Endothelial cell of umbilical vein (primary cell): ENCODE measurements around the gene CHI3L2. TPM values are rescaled to one million over a fixed set of nuclear protein-coding genes. Genes with fewer than 3 reads are reported as not detected.

Experiments
- BruUV-seq: library from RNA; stranded (reverse); fragments of 400-500 nt; replicated peaks from 2 replicates; lab custom pipeline; 2021; lab: Mats Ljungman, UMichigan
- CTCF ChIA-PET: fragments of 300-600, 350-600 bp; sonication (Branson Sonifier 250); formaldehyde crosslinking; loops from one replicate; lab custom pipeline; 2021; ENCODE audit warnings: antibody characterized with exemption, inconsistent platforms; lab: Charles Lee
- POLR2A ChIA-PET: fragments of 300-600, 350-600 bp; sonication (Branson Sonifier 250); formaldehyde crosslinking; loops from one replicate; lab custom pipeline; 2021; ENCODE audit warnings: antibody characterized with exemption, inconsistent platforms; lab: Charles Lee
- DNase-seq: peaks from one replicate; pipeline ENCODE4 v3.0.0-alpha.2; 2011; ENCODE audit warnings: low read depth, low spot score
- FAIRE-seq: peaks from 2 replicates; lab custom pipeline; 2011; peaks lifted over from hg19 to GRCh38; lab: Jason Lieb, UNC
- H2AFZ ChIP-seq: 2 replicates; pipeline ENCODE4 v1.6.0; 2012; ENCODE audit warnings: low read depth, low read length, control low read depth, inconsistent platforms
- H3K27ac ChIP-seq: 2 replicates; pipeline ENCODE4 v1.5.1; 2011; ENCODE audit warnings: low read depth, mild to moderate bottlenecking, control low read depth, low read length, moderate library complexity; ENCODE audit not compliant: insufficient read depth
- H3K27me3 ChIP-seq, 2 experiments: 2 replicates each; pipeline versions ENCODE4 v1.6.0 to v1.6.1; 2011; ENCODE audit warnings: low read length in 2 of 2, mixed read lengths in 1 of 2; ENCODE audit not compliant: control insufficient read depth in 2 of 2, insufficient read depth in 2 of 2
- H3K36me3 ChIP-seq, 2 experiments: 2 replicates in 1 of 2; 3 replicates in 1 of 2; pipeline ENCODE4 v1.5.1; 2011; ENCODE audit warnings: low read length in 2 of 2, mild to moderate bottlenecking in 1 of 2, moderate library complexity in 1 of 2; ENCODE audit not compliant: control insufficient read depth in 2 of 2, insufficient read depth in 2 of 2; ENCODE audit errors: extremely low read depth in 1 of 2
- H3K4me1 ChIP-seq: 3 replicates; pipeline ENCODE4 v1.5.1; 2011; ENCODE audit warnings: mild to moderate bottlenecking, low read length; ENCODE audit not compliant: control insufficient read depth, insufficient read depth; ENCODE audit errors: extremely low read depth
- H3K4me2 ChIP-seq: 2 replicates; pipeline ENCODE4 v1.6.1; 2011; ENCODE audit warnings: low read length, control low read depth, mixed read lengths; ENCODE audit not compliant: insufficient read depth
- H3K4me3 ChIP-seq, 3 experiments: fragments of 200-600 bp in 1 of 3; sonication (generic), shearing (Covaris generic) in 1 of 3; replicated peaks in 1 of 3; 2 replicates each; pipeline ENCODE4 v1.5.1; 2011 to 2016; ENCODE audit warnings: control low read depth in 3 of 3, low read length in 3 of 3, mild to moderate bottlenecking in 2 of 3, inconsistent platforms in 1 of 3, low read depth in 1 of 3, moderate library complexity in 1 of 3; ENCODE audit not compliant: insufficient read depth in 1 of 3
- H3K79me2 ChIP-seq: 2 replicates; pipeline ENCODE4 v1.6.0; 2012; ENCODE audit warnings: low read length, inconsistent platforms; ENCODE audit not compliant: control insufficient read depth, insufficient read depth
- H3K9ac ChIP-seq: replicated peaks from 2 replicates; pipeline ENCODE3; 2011; ENCODE audit warnings: low read length, control low read depth; ENCODE audit not compliant: insufficient read depth; ENCODE audit errors: extremely low read depth
- H3K9me1 ChIP-seq: replicated peaks from 3 replicates; pipeline ENCODE4 v1.6.0; 2011; ENCODE audit warnings: mild to moderate bottlenecking, low read length; ENCODE audit not compliant: control insufficient read depth, insufficient read depth; ENCODE audit errors: extremely low read depth
- H3K9me3 ChIP-seq: replicated peaks from 2 replicates; pipeline ENCODE4 v1.5.1; 2012; ENCODE audit warnings: low read length, inconsistent platforms; ENCODE audit not compliant: control insufficient read depth, insufficient read depth
- H4K20me1 ChIP-seq: replicated peaks from 2 replicates; pipeline ENCODE3; 2011; ENCODE audit warnings: mild to moderate bottlenecking, low read length; ENCODE audit not compliant: control insufficient read depth, insufficient read depth; ENCODE audit errors: extremely low read depth
- CTCF ChIP-seq, 2 donors: IDR thresholded peaks; 1 replicate in 1 of 2; 2 replicates in 1 of 2; pipeline ENCODE4 v1.5.1; 2011; ENCODE audit warnings: low read length in 2 of 2, mild to moderate bottlenecking in 2 of 2, moderate library complexity in 2 of 2, control low read depth in 1 of 2, inconsistent platforms in 1 of 2, low read depth in 1 of 2; ENCODE audit not compliant: insufficient read depth in 1 of 2; ENCODE audit errors: extremely low read depth in 1 of 2
- EZH2 ChIP-seq: IDR thresholded peaks from 2 replicates; pipeline ENCODE4 v1.6.1; 2012; ENCODE audit warnings: borderline replicate concordance, low read depth, mild to moderate bottlenecking, moderate library complexity, low read length, inconsistent platforms; ENCODE audit not compliant: severe bottlenecking
- FOS ChIP-seq: IDR thresholded peaks from 2 replicates; pipeline ENCODE4 v1.6.1; 2011; ENCODE audit warnings: mild to moderate bottlenecking, low read length, moderate library complexity, borderline replicate concordance; ENCODE audit not compliant: insufficient read depth
- GATA2 ChIP-seq: IDR thresholded peaks from 2 replicates; pipeline ENCODE4 v1.7.0; 2011; ENCODE audit warnings: low read depth, mild to moderate bottlenecking, moderate library complexity, mixed read lengths, low read length; ENCODE audit not compliant: insufficient read length, insufficient read depth
- JUN ChIP-seq: IDR thresholded peaks from 2 replicates; pipeline ENCODE4 v1.6.1; 2011; ENCODE audit warnings: borderline replicate concordance, low read depth; ENCODE audit not compliant: insufficient read length, insufficient read depth
- MAX ChIP-seq: IDR thresholded peaks from 2 replicates; pipeline ENCODE4 v1.6.1; 2011; ENCODE audit not compliant: insufficient read depth, insufficient read length
- MYC ChIP-seq: IDR thresholded peaks from one replicate; pipeline ENCODE4 v1.6.1; 2011; ENCODE audit warnings: mild to moderate bottlenecking, low read depth, low read length
- POLR2A ChIP-seq: IDR thresholded peaks from 2 replicates; pipeline ENCODE4 v1.6.1; 2012; ENCODE audit warnings: low read depth, mild to moderate bottlenecking, control low read depth, low read length
- POLR2AphosphoS5 ChIP-seq: IDR thresholded peaks from 2 replicates; pipeline ENCODE4 v1.6.1; 2012; ENCODE audit warnings: low read depth, mild to moderate bottlenecking, control low read depth, low read length, moderate library complexity; ENCODE audit not compliant: insufficient read depth
- dilution Hi-C: fragments of 300-500 bp; cut with MboI; formaldehyde crosslinking; loops from one replicate; pipeline ENCODE4 v1.15.0; 2019; ENCODE audit warnings: low sequenced_read_pairs; ENCODE audit not compliant: extremely low pct_ligation_motif_present
- intact Hi-C: fragments of 100-400 bp; cut with micrococcal nuclease; formaldehyde crosslinking; loops from one replicate; pipeline ENCODE4 v1.10.0; 2022
- polyA plus RNA-seq, 4 experiments: library from polyadenylated mRNA; depleted of rRNA in 3 of 4; stranded (reverse) in 3 of 4; unstranded in 1 of 4; fragments of >200 nt; gene quantifications; 2 replicates each; pipeline versions ENCODE4 v1.2.1 to v1.2.3, GENCODE V29; 2011 to 2012; ENCODE audit warnings: missing spikeins in 1 of 4
- total RNA-seq: library from RNA; stranded (reverse); gene quantifications from 2 replicates; pipeline ENCODE4 v1.2.3, GENCODE V29; 2021

Gene CHI3L2
- total and polyA plus RNA-seq, 2 donors (not counting 3 experiments of a cell fraction or from before 2014, with no cell fraction given) = not detected

DNA sequence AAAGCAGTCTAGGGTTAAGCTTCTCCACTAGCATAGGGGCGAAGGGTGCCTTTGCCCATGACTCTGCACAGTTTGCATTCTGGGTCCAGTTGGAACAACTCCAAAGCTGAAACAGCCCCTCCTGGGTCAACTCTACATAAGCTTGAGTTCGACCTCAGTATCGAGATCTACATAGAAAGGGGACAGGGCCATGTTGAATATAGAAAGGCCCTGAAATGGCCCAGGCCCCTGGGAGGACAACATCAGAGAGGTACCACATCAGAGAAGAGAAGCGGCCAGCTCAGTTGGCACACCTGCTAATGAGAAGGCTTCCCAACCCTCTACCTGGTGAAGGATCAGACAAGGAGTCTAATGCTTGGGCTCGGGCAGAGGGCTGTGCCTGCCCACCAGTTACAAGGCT is 28.7 kb upstream of the CHI3L2 start:
- BruUV-seq = no TSS peak
- no peak overlapping the region for H3K27ac ChIP-seq
- no peaks in the 10 kb centered on the region for H3K79me2 ChIP-seq
- no peaks in the 10 kb centered on the region for H3K9me3 ChIP-seq
- TF ChIP-seq MYC (no peak), MAX (no peak), POLR2A (no peak), POLR2AphosphoS5 (no peak), EZH2 (no peak), GATA2 (no peak), JUN (no peak), CTCF (IDR thresholded peaks at IDR 0.05; ENCODE audit: extremely low read depth in 1 of 2, insufficient read depth in 1 of 2, low read depth in 1 of 2, low read length in 2 of 2) (no peak), FOS (no peak)
- CTCF ChIA-PET = interaction anchor here (1.0 to 1.3 kb wide), 2 partner anchors 8 to 24 kb away, joined by 3 to 4 read pairs; no protein-coding TSS in a partner anchor
- DNase-seq (no peak), FAIRE-seq (no peak)
- no peak overlapping the region for H3K4me3 ChIP-seq
- no peak overlapping the region for H3K4me2 ChIP-seq
- H4K20me1 ChIP-seq = no peaks in the 10 kb centered on the region
- no peak overlapping the region for H2AFZ ChIP-seq
- H3K27me3 ChIP-seq = peaks cover 2 to 7% of the 10 kb centered on the region in 2 experiments
- H3K4me1 ChIP-seq = no peaks in the 10 kb centered on the region
- no peak overlapping the region for H3K9ac ChIP-seq
- dilution Hi-C loops (no loop called here), intact Hi-C loops (no loop called here)
- no peaks in the 10 kb centered on the region for H3K9me1 ChIP-seq
- H3K36me3 ChIP-seq = no peaks in the 10 kb centered on the region
- POLR2A ChIA-PET = no interaction called here
